HG02852 (cell line): ENCODE results near the gene CHDH.

Source experiments
- ATAC-seq: cut with Tn5 transposase; IDR thresholded peaks from one replicate; pipeline ENCODE4 v1.9.1; 2021; ENCODE audit warnings: mild to moderate bottlenecking, moderate library complexity; ENCODE audit not compliant: unreplicated experiment

CHDH gene

GRCh38 chr3:53809764-53810400 is 36.3 kb downstream of the CHDH start:
- ATAC-seq = no peak

GRCh38 chr3:53809267-53809666 is 37.0 kb downstream of the CHDH start:
- no peak for ATAC-seq

GRCh38 chr3:53808496-53808895 is 37.7 kb downstream of the CHDH start:
- ATAC-seq = no peak

- ATAC-seq = no peak
Measured at GRCh38 chr3:53807117-53807810, 39.0 kb downstream of the CHDH start.

GRCh38 chr3:53806182-53807116 is 39.8 kb downstream of the CHDH start:
- ATAC-seq = no peak

- no peak for ATAC-seq
Measured at GRCh38 chr3:53805463-53806159, 40.6 kb downstream of the CHDH start.

- ATAC-seq = peak; percentile 77
Measured at GRCh38 chr3:53804697-53805462, 41.3 kb downstream of the CHDH start.

- ATAC-seq = no peak
Measured at GRCh38 chr3:53803816-53804695, 42.2 kb downstream of the CHDH start.

- no peak for ATAC-seq
Measured at GRCh38 chr3:53803124-53803815, 42.9 kb downstream of the CHDH start.

- no peak for ATAC-seq
Measured at GRCh38 chr3:53802256-53802880, 43.9 kb downstream of the CHDH start.

- no peak for ATAC-seq
Measured at GRCh38 chr3:53801319-53801718, 44.9 kb downstream of the CHDH start.

GRCh38 chr3:53800041-53800906 is 45.9 kb downstream of the CHDH start:
- ATAC-seq = no peak

GRCh38 chr3:53799338-53799865 is 46.8 kb downstream of the CHDH start:
- no peak for ATAC-seq

GRCh38 chr3:53798144-53798543 is 48.1 kb downstream of the CHDH start:
- no peak for ATAC-seq

GRCh38 chr3:53795789-53796560 is 50.2 kb downstream of the CHDH start:
- ATAC-seq = no peak

- ATAC-seq = no peak
Measured at GRCh38 chr3:53795176-53795575, 51.0 kb downstream of the CHDH start.
